Measurements from ENCODE around the gene CHCHD5.

DNA sequence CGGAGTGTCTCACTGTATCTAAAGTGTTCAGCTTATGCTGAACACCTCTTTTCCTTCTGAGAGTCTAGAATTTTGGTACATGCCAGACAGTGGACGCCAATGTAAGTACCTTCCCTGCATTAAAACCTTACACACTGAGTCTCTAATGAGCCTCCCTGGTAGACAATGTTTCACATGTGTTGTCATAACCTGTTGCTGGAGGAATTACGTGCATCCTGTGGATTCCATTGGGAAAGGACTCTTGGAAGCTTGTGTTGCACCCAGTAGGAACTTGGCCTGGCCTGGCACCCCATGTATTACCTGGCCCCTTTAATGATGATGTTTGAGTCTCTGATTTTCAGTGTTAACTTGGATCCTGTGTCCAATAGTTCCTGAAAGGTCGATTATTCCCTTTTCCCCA is 20.5 kb downstream of the CHCHD5 start:
- TF ChIP-seq POLR2A (IDR thresholded peaks at IDR 0.05) (no peak), EP300 (IDR thresholded peaks at IDR 0.05) (no peak)
- TF ChIP-seq, protein P1, sequence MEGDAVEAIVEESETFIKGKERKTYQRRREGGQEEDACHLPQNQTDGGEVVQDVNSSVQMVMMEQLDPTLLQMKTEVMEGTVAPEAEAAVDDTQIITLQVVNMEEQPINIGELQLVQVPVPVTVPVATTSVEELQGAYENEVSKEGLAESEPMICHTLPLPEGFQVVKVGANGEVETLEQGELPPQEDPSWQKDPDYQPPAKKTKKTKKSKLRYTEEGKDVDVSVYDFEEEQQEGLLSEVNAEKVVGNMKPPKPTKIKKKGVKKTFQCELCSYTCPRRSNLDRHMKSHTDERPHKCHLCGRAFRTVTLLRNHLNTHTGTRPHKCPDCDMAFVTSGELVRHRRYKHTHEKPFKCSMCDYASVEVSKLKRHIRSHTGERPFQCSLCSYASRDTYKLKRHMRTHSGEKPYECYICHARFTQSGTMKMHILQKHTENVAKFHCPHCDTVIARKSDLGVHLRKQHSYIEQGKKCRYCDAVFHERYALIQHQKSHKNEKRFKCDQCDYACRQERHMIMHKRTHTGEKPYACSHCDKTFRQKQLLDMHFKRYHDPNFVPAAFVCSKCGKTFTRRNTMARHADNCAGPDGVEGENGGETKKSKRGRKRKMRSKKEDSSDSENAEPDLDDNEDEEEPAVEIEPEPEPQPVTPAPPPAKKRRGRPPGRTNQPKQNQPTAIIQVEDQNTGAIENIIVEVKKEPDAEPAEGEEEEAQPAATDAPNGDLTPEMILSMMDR (IDR thresholded peaks at IDR 0.05), result no peak
